ENCODE results near the gene ARHGEF1.

Gene ARHGEF1

DNA sequence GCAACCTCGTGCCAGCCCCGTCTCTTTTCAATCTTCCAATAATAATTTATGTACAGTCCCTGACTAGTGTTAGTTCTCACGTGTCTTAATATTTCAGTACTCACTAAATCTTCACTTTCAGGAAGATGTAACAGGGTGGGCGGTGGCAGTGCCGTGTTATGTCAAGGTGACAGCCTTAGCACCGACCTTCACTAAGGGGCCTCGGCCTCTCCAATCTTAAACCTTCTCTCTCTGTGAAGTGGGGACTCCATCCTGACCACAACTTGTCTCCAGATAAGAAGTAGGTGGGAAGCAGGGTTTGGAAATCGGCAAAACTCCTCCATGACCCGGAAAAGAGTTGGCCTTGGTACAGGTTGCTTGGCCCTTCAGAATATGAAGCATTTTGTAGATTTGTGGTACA, 21.1 kb upstream of the ARHGEF1 start:
- TF ChIP-seq, protein P1, sequence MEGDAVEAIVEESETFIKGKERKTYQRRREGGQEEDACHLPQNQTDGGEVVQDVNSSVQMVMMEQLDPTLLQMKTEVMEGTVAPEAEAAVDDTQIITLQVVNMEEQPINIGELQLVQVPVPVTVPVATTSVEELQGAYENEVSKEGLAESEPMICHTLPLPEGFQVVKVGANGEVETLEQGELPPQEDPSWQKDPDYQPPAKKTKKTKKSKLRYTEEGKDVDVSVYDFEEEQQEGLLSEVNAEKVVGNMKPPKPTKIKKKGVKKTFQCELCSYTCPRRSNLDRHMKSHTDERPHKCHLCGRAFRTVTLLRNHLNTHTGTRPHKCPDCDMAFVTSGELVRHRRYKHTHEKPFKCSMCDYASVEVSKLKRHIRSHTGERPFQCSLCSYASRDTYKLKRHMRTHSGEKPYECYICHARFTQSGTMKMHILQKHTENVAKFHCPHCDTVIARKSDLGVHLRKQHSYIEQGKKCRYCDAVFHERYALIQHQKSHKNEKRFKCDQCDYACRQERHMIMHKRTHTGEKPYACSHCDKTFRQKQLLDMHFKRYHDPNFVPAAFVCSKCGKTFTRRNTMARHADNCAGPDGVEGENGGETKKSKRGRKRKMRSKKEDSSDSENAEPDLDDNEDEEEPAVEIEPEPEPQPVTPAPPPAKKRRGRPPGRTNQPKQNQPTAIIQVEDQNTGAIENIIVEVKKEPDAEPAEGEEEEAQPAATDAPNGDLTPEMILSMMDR (IDR thresholded peaks at IDR 0.05; ENCODE audit: control insufficient read depth, insufficient read depth, low read depth, low read length, missing control alignments): no peak
- no peak for DNase-seq (ENCODE audit: low read depth)
- no peak overlapping the region for H3K4me3 ChIP-seq (ENCODE audit: control insufficient read depth, low read depth, low read length)

DNA sequence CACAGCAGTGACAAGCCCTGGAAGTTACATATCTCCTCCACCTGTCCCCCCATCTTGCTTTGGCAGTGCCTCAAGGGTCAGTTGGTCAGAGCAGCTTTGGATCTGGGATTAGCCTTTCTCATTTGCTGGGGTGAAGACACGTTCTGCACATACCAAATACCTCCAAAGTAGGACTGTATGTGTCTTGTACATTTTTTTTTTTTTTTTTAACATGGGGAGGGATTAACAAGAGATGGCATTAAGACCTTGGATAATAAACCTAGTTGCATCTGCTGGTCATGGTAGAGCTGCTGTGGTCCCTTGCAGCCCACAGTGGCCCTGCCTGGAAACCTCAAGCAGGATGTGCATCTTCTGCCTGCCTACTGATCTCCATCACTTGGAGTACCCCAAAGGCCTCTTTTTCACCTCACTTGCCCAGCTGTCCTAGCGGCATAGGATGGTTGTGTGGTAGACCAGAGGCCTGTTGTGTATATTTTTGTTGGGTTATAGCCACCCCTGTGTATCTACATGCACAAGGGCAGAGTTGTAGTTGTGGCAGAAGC, 20.5 kb upstream of the ARHGEF1 start:
- H3K4me3 ChIP-seq (ENCODE audit: control insufficient read depth, low read depth, low read length): no peak overlapping the region
- TF ChIP-seq, protein P1 (IDR thresholded peaks at IDR 0.05; ENCODE audit: control insufficient read depth, insufficient read depth, low read depth, low read length, missing control alignments): no peak
- DNase-seq (ENCODE audit: low read depth): no peak

DNA sequence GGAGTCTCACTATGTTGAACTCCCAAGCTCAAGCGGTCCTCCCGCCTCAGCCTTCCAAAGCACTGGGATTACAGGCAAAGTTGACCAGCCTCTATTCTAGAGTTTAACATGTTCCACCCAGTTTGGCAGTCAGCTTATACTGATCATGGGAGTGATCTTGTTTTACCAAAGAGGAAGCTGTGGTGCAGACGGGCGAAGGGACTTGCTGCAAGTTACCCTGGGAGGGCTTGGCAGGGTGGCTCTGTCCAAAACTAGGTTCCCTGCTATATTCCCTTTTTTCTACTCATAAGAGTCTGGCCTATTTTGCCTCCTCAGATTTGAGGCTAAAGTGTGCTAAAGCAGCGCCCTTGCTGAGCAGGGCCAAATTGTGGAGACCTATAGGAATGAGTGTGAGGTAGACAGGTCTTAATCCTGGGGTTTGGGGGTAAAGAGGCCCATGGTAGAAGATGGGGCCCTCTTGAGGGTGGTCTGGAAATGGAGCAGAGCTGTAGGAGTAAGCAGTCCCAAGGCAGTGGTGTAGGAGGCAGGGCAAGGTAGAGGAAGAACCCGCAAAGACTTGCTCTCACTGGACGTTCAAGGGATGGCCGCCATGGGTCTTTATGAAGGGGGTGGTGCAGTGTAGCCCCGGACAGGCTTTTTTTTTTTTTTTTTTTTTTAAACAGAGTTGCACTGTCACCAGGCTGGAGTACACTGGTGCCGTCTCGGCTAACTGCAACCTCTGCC, 19.6 kb upstream of the ARHGEF1 start:
- no peak overlapping the region for H3K4me3 ChIP-seq (ENCODE audit: control insufficient read depth, low read depth, low read length)
- TF ChIP-seq, protein P1 (IDR thresholded peaks at IDR 0.05; ENCODE audit: control insufficient read depth, insufficient read depth, low read depth, low read length, missing control alignments): no peak
- no peak for DNase-seq (ENCODE audit: low read depth)

DNA sequence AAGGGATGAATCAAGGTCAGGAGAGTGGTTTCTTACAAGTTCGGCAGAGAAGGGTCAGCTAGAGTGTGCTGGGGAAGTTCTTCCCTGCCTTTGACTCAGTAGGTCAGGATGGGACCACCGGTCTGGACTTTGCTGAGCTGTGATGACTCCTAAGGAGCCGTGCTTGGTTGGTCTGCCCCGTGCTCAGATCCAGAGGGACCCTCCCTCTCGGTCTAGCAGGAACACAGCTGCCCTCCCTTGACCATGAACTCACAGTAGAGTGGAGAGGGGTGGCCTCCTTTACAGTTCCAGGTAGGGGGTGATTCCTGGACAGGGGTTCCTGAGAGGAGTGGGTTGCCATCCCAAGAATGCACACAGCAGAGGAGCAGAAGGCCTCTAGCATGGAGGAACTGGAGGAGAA, 18.6 kb upstream of the ARHGEF1 start:
- no peak for DNase-seq (ENCODE audit: low read depth)
- TF ChIP-seq, protein P1 (IDR thresholded peaks at IDR 0.05; ENCODE audit: control insufficient read depth, insufficient read depth, low read depth, low read length, missing control alignments): no peak
- no peak overlapping the region for H3K4me3 ChIP-seq (ENCODE audit: control insufficient read depth, low read depth, low read length)

DNA sequence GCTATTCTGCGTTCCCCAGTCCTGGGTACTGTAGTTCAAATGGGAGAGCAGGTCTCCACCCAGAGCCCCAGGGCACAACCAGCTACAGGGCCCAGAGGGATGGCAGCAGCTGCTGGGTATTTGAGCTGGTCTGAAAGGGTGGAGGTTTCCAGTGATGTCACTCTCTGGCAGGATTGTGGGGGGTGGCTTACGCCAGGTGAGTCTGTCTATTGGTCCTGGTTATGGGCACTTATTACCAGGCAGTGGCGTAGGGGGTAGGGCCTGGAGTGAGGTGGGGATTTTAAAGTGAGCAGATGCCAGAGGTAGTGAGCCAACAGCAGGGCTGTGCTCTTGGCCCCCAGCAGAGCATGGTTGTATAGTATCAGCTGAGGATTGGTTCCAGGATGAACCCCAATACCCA, 16.7 kb upstream of the ARHGEF1 start:
- TF ChIP-seq, protein P1 (IDR thresholded peaks at IDR 0.05; ENCODE audit: control insufficient read depth, insufficient read depth, low read depth, low read length, missing control alignments): no peak
- no peak overlapping the region for H3K4me3 ChIP-seq (ENCODE audit: control insufficient read depth, low read depth, low read length)
- no peak for DNase-seq (ENCODE audit: low read depth)

DNA sequence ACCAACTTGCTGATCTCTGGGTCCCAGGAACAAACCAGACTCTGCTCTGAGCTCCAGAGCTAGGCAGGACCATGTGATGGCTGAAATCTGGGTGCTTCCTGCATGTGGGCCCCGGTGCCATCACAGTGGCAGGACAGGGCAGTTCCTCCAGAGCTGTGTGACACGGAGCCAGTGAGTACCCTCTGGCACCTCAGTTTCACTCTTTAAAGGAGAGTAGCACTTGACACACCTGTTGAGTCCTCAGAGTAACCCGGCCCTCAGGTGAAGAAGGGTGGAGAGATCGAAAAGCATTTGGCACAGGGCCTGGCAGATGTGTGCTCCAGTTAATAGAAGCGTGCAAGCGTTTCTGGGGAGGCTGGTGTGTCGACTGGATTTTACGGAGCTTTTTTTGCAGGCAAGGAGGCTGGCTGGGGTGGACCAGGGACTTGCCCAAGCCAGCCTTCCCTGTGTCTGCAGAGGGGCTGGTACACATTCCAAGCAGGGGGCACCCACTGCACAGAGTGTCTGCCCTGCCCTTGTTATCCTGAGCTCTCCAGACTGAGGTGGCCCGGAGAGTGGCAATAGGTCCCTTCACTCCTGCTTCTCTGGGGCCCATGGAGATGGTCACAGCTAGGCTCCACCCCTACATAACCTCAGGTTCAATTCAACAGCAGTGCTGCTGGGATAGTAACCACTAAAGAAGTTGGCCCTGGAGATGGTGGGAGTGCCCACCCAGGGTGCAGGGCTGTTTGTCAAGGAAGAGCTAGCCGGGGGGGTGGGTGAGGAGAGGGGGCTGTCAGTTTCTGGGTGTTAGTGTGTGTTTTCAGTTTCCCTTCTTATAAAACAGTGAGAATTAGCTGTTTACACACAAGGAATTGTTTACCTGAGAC, 14.6 kb upstream of the ARHGEF1 start:
- TF ChIP-seq, protein P1 (IDR thresholded peaks at IDR 0.05; ENCODE audit: control insufficient read depth, insufficient read depth, low read depth, low read length, missing control alignments): no peak
- DNase-seq (ENCODE audit: low read depth): no peak
- H3K4me3 ChIP-seq (ENCODE audit: control insufficient read depth, low read depth, low read length): no peak overlapping the region

Measured in AG09309 (cell line).